Inflammatory macrophage treated with lipopolysaccharide for 4 hours (primary cell): ENCODE measurements around the gene CNPY1.

ENCODE experiments used
- DNase-seq: peaks from one replicate; pipeline ENCODE4 v3.0.0-alpha.2; 2020

CNPY1 gene

GRCh38 chr7:155463114-155463811 lies 83.1 kb downstream of the CNPY1 start:
- DNase-seq = no peak

GRCh38 chr7:155462163-155462735 lies 84.1 kb downstream of the CNPY1 start:
- no peak for DNase-seq

DNA sequence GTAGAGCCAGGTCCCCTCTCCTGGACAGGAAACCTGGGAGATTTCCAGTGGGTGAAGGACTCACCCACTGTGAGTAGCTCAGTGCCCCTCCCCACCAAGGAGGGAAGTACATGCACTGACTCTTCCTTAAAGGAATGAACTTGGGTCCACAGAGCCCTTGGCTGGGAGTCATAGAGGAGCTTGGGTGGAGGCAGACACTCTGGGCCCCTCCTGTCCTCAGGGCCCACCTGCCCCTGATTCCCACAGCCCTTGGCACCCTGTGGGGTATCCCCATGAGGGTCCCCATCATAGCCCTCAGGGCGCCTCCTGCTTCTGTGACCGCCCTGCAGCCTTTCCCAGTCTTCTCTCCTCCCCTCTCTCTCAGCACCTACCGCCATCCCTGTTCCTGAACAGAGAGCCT lies 84.7 kb downstream of the CNPY1 start:
- DNase-seq = no peak

- DNase-seq = no peak
Measured at GRCh38 chr7:155460926-155461613, 85.3 kb downstream of the CNPY1 start.

DNA sequence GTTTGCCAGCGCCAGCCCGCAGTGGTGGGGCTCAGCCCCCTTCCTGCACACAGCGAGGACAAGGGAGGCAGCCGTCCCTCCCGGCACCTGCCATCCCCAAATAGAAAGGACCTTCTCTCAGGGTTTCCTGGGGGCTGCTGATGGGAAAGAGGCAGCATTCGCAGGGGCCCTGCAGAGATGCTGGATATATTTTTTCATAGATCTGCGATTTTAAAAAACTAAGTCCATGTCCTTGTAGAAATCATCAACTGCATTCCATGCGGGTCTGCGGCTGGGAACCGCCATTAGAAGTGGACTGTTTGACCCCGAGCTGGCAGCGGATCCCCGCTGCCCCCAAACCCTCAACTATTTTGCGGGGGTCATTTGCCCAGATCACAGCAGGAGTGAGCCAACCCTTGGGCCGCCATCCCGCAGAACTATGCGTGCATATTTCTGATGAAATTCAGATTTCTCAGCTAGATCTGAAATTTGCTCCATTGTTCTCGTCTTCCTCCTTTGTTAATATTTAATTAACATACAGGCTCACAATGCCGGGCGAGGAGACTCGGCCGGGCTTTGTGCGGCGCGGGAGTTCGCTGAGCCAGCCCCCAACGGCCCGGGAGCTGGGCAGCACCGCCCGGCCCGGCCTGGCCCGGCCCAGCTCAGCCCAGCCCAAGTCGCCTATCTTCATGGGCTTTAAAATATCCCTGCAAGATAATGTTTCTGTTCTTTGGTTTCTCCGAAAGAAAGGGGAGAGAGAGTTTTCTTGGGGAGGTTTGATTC lies 86.5 kb downstream of the CNPY1 start:
- DNase-seq = no peak

DNA sequence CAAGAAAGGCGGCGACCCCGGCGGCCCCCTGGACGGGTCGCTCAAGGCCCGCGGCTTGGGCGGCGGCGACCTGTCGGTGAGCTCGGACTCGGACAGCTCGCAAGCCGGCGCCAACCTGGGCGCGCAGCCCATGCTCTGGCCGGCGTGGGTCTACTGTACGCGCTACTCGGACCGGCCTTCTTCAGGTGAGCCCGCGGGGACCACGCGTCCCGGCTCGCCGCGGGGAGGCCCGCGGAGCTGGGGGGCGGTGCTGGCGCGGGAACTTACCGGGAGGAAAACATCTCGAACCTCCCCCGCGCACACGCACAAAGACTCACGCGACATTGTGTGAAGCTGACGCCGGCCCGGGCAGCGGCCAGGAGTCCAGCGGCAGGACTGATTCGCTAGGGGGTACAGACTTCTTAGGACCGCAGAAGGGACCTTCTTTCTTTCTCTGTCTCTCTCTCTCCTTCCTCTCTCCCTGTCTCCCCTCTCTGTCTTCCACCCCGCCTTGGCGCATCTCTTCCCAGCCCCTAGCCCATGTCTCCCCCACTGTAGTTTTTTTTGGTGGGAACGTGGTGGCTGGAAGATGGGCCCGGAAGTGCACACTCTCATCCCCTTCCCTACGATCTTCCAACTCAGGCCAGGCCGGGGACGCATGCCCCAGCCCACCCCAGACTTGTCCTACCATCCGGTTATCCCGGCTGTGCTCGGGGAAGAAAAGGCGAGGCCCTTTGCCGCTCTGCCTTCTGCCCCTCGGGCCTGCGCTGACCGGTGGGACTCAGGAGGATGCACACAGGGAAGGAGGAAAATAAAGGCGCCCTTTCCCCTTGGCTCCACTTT lies 87.3 kb downstream of the CNPY1 start:
- no peak for DNase-seq

GRCh38 chr7:155458111-155458877 lies 88.1 kb downstream of the CNPY1 start, which contains the start of gene EN2:
EN2 (plus strand) TSS chr7:155458129; CDS start chr7:155458378, 249 bp downstream.
- no peak for DNase-seq

GRCh38 chr7:155457544-155458110 lies 88.7 kb downstream of the CNPY1 start:
- DNase-seq = no peak

GRCh38 chr7:155456738-155457543 lies 89.4 kb downstream of the CNPY1 start:
- DNase-seq = peak; percentile 45

DNA sequence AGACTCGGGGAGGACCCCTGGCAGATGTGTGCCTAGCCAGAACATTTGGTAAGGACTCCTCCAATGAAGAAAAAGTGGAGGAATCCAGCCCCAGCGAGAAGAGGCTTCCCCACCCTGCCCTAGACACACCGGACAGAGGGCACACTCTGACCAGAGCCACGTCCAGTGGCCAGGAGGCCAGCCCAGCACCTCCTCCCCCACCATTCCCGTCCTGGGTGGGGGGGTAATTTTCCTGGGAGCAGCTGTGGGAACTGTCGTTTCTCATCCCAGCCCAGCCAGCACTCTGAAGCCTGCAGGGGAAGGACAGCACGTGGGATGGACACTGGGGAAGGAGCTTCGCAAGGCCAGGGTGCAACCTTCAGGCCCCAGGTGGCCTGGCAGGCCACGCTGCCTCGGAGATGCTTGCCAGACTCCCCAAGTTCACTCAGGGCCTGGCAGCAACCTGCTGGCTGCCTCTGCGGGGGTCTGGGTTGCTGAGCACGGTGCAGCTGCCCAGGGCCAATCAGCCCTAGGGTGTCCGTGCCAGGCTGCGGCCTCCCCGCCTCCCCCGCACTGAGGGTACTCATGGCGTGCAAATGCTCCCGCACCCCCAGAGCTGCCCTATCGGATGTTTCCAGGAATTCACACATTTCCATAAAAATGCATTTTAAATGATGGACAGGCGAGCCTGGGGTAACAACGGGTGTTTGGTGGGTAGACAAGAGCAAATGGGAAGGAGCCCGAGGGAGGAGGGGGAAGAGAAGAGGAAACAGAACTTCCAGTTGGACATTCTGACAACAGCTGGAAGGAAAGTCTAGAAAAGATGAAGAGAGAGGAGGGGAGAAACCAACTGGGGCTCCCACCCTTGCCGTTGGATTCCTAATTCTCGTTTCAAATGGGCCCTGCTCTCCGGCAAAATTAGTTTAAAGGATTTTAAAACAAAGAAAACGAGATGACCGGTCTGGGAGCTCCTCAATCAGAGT lies 90.3 kb downstream of the CNPY1 start:
- no peak for DNase-seq

DNA sequence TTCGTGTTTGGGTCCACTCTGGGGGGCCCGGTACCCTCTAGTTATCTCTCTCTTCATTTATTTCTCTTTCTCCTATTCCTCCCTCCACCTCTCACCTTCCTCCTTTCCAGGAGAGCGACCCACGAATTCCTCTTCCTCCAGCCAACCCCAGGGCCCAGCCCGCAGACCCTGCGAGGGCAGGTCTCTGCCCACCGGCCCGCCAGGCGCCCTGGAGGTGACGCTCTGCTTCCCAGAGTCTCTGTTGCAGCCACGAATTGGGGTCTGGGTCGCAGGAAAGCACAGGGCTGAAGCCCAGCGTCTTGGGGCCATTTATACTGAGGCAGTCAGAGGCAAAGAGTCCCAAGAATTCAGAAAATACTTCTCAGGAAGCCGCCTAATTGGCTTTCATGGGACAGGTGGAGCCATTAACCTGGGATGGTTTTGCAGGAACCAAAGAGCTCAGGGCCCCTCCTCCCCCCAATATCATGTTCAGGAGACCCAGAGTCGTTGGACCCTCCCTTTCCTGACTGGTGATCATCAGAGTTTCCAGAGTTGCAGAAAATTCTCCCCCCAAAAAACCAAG lies 91.1 kb downstream of the CNPY1 start:
- DNase-seq = no peak

GRCh38 chr7:155454183-155455112 lies 91.9 kb downstream of the CNPY1 start:
- no peak for DNase-seq

DNA sequence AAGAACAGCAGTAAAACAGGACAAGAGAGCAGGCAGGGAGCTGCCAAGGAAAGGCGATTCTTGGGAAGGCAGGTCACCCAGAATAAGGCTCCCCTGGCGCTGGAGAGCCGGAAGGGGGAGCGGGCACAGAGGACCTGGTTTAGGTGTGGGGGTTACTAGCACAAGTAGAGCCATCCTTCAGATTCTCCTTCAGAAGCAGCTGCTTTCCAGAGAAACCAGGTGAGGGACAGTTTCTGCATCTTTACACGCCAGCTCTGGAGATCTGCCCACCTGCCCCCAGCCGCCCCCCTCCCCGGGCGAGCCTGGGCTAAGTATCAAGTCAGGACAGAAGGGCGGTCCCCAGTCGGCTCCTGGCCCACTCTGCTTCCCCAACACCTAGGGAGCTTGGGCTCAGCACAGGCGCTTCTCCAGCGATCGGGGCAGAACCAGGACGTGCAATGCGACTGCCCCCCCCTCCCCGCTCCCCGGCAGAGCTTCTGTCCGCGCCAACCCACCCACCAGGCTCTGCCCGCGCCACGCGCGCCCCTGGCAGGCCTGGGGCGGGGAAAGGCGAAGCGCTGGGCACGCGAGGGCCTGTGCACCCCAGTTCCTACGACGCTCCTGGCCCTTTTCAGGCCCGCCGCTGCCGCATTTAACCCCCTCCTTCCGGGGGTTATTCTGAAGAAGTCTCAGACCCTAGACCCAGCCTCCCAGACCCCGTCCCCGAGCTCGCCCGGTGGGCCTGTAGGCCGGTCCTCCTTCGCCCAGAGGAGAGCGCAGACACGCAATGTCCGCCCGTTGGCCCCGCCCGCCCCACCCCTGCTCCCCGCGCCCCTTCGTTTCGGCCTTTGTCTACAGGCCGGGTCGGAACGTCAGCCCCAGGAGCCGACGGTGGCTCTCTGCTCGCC lies 92.8 kb downstream of the CNPY1 start:
- no peak for DNase-seq

DNA sequence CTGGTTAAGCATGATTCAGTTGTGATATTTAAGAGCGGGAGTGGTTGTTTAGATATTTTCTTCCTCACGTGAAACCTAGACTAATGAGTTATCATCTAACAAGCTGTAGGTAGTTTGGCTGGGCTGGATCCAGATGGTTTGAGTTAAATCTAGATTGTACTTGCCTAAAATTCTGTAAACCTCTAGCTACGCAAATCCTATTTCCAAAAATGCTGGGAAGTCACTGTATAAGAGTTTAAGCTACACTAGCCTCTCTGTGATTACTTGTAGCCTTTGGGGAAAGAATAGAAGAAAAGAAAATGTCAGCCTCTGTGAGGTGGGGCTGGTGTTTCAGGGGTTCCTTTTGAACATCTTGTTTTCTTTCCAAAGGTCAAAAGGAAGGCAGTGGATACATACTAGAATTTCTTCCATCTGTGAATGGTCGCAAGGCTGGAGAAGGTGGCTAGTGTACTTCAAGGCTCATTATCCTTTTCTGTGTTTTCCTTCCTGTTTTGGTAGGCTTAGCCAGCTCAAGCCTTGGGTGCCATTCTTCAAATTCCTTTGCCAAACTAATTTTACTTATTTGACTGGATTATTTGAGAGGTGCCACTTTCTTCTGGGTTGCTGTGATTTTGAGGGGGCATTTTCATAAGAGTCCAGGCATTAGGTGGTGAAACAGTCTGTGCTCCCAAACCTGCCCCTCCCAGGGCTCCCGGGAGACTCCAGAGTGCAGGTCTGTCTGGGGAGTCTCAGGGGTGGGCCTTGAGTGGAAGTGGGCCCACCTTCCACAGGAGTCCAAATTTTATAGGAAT lies 93.7 kb downstream of the CNPY1 start:
- no peak for DNase-seq

DNA sequence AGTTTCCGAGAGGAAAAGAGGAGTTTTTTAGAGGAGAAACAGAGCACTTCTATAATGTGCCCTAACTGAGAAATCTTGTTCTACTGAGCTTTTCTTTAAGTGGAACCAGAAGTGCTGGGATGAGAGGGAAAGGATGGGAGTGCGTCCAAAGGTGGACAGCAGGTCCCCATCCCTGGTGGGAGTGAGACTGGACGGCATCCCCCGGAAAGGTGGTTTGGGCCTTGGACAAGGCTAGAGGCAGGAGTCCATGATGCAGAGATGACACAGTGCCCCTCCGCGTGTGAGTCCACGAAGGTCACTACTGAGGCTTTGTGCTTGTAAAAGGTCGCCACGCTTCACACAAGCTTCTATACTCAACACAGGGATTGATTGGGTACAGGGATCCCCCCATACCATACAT lies 94.5 kb downstream of the CNPY1 start:
- no peak for DNase-seq
